Measurements from ENCODE around the gene TNFAIP2. TPM values are rescaled to one million over a fixed set of nuclear protein-coding genes. Genes with fewer than 3 reads are reported as not detected.

TNFAIP2 gene
- total and polyA plus RNA-seq, 9 of the 15 experiments (the other 6 are each of a cell fraction or from before 2014, with no cell fraction given) = 22.6 to 68.6 (median 44.6) TPM

DNA sequence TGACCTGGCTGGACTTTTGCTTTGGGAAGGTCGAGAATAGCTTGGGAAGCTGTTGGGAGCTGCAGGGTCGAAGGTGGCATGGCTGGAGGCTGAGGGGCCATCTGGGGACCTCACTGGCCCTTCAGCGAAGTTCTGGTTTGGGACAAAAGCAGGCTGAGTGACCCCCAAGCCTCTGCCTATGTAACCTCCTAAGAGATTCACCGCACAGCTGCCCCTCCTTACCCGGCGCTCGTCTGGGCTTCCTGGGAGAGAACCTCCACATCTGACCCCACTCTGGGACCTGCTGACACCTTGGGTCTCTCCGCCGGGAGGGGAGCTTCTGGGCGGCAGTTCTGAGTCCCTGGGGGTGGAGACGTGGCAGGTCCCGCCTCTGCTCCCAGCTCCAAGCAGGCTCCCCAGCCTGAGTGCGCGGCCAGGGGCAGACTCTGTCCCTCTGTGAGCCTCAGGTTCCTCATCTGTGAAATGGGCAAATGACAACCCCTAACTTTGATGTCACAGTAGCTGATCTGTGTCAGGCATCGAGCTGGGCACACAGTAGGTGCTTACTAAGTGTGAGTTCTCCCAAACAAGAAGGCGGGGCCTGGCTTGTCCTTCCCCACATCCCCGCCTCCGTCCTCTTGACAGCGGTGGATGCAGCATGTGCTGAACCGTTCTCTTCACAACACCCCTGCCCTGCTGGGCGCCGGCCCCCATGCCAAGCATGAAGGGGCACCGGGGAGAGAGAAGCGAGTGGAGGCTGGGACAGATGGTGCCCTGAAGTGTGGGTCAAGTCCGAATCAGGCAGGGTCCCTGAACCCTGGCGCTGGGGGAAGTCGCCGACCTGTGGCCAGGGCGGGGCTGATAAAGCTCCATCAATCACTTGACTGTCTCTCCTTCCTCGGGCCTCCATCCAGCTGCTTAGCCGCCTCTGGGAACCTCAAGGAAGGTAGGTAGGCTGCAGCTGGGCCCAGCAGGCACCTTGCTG lies 25.0 kb upstream of the TNFAIP2 start (continued):
- TF ChIP-seq, protein P1, sequence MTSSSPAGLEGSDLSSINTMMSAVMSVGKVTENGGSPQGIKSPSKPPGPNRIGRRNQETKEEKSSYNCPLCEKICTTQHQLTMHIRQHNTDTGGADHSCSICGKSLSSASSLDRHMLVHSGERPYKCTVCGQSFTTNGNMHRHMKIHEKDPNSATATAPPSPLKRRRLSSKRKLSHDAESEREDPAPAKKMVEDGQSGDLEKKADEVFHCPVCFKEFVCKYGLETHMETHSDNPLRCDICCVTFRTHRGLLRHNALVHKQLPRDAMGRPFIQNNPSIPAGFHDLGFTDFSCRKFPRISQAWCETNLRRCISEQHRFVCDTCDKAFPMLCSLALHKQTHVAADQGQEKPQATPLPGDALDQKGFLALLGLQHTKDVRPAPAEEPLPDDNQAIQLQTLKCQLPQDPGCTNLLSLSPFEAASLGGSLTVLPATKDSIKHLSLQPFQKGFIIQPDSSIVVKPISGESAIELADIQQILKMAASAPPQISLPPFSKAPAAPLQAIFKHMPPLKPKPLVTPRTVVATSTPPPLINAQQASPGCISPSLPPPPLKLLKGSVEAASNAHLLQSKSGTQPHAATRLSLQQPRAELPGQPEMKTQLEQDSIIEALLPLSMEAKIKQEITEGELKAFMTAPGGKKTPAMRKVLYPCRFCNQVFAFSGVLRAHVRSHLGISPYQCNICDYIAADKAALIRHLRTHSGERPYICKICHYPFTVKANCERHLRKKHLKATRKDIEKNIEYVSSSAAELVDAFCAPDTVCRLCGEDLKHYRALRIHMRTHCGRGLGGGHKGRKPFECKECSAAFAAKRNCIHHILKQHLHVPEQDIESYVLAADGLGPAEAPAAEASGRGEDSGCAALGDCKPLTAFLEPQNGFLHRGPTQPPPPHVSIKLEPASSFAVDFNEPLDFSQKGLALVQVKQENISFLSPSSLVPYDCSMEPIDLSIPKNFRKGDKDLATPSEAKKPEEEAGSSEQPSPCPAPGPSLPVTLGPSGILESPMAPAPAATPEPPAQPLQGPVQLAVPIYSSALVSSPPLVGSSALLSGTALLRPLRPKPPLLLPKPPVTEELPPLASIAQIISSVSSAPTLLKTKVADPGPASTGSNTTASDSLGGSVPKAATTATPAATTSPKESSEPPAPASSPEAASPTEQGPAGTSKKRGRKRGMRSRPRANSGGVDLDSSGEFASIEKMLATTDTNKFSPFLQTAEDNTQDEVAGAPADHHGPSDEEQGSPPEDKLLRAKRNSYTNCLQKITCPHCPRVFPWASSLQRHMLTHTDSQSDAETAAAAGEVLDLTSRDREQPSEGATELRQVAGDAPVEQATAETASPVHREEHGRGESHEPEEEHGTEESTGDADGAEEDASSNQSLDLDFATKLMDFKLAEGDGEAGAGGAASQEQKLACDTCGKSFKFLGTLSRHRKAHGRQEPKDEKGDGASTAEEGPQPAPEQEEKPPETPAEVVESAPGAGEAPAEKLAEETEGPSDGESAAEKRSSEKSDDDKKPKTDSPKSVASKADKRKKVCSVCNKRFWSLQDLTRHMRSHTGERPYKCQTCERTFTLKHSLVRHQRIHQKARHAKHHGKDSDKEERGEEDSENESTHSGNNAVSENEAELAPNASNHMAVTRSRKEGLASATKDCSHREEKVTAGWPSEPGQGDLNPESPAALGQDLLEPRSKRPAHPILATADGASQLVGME (CRISPR knock-in tag; IDR thresholded peaks at IDR 0.05) = no peak
- TF ChIP-seq BHLHE40 (IDR thresholded peaks at IDR 0.05; ENCODE audit: low read length) (no peak), JUNB (CRISPR knock-in tag; conservative IDR thresholded peaks at IDR 0.05) (no peak), ZNF644 (tag; IDR thresholded peaks at IDR 0.05; ENCODE audit: low read depth) (no peak), ZC3H4 (CRISPR knock-in tag; IDR thresholded peaks at IDR 0.05; ENCODE audit: borderline replicate concordance) (no peak), RCOR1 (IDR thresholded peaks at IDR 0.05; ENCODE audit: borderline replicate concordance in 1 of 2, low read depth in 2 of 2, low read length in 2 of 2) (peak in 1 of 2 experiments; percentile 28; a peak in 1 of 4 replicates), ADNP (tag; IDR thresholded peaks at IDR 0.05) (peak; percentile 85), TCF7L2 (IDR thresholded peaks at IDR 0.05; ENCODE audit: low read depth, low read length) (no peak), CBX1 (IDR thresholded peaks at IDR 0.05; ENCODE audit: low read depth) (peak; percentile 51; the same call in 1 of the 2 replicates), CBX3 (IDR thresholded peaks at IDR 0.05; ENCODE audit: borderline replicate concordance in 1 of 2, low read length in 2 of 2) (0 out of 3 replicates have a peak, but pooled peaks of 1 of the 2 experiments have one; percentile 40), GABPB2 (CRISPR knock-in tag; conservative IDR thresholded peaks at IDR 0.05) (no peak), TEAD4 (IDR thresholded peaks at IDR 0.05; ENCODE audit: low read length) (no peak), TEAD4 (CRISPR knock-in tag; IDR thresholded peaks at IDR 0.05; ENCODE audit: borderline replicate concordance) (no peak), FOS (IDR thresholded peaks at IDR 0.05; ENCODE audit: extremely low read depth, insufficient read length) (no peak), ESRRA (IDR thresholded peaks at IDR 0.05; ENCODE audit: borderline replicate concordance, low read depth) (0 out of 2 replicates have a peak, but pooled peaks have one; percentile 56), L3MBTL2 (IDR thresholded peaks at IDR 0.05) (0 out of 2 replicates have a peak, but pooled peaks have one; percentile 40), NCOA4 (IDR thresholded peaks at IDR 0.05; ENCODE audit: partially characterized antibody) (no peak)
- TF ChIP-seq, protein P2, sequence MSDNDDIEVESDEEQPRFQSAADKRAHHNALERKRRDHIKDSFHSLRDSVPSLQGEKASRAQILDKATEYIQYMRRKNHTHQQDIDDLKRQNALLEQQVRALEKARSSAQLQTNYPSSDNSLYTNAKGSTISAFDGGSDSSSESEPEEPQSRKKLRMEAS (CRISPR knock-in tag; IDR thresholded peaks at IDR 0.05) = 0 out of 2 replicates have a peak, but pooled peaks have one; percentile 16
- TF ChIP-seq, protein P3, sequence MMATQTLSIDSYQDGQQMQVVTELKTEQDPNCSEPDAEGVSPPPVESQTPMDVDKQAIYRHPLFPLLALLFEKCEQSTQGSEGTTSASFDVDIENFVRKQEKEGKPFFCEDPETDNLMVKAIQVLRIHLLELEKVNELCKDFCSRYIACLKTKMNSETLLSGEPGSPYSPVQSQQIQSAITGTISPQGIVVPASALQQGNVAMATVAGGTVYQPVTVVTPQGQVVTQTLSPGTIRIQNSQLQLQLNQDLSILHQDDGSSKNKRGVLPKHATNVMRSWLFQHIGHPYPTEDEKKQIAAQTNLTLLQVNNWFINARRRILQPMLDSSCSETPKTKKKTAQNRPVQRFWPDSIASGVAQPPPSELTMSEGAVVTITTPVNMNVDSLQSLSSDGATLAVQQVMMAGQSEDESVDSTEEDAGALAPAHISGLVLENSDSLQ (IDR thresholded peaks at IDR 0.05) = peak; percentile 95
- TF ChIP-seq, protein P4, sequence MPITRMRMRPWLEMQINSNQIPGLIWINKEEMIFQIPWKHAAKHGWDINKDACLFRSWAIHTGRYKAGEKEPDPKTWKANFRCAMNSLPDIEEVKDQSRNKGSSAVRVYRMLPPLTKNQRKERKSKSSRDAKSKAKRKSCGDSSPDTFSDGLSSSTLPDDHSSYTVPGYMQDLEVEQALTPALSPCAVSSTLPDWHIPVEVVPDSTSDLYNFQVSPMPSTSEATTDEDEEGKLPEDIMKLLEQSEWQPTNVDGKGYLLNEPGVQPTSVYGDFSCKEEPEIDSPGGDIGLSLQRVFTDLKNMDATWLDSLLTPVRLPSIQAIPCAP (CRISPR knock-in tag; IDR thresholded peaks at IDR 0.05; ENCODE audit: borderline replicate concordance) = no peak

Data from K562 (cell line).